Astrocyte (in vitro differentiated cells and primary cell): Measurements from ENCODE around the gene FHIT. TPM values are rescaled to one million over a fixed set of nuclear protein-coding genes. Genes with fewer than 3 reads are reported as not detected.

ENCODE experiments used
- DNase-seq: peaks from one replicate; pipeline ENCODE4 v3.0.0-alpha.2; 2010; ENCODE audit warnings: low read depth
- FAIRE-seq: peaks from 2 replicates; lab custom pipeline; 2011; peaks lifted over from hg19 to GRCh38; lab: Jason Lieb, UNC
- H2AFZ ChIP-seq: 2 replicates; pipeline ENCODE4 v1.6.0; 2012; ENCODE audit warnings: low read depth, low read length, inconsistent platforms
- H3K27ac ChIP-seq: 2 replicates; pipeline ENCODE4 v1.5.1; 2011; ENCODE audit warnings: low read depth, low read length, inconsistent platforms
- H3K27me3 ChIP-seq: 2 replicates; pipeline ENCODE4 v1.6.0; 2011; ENCODE audit warnings: low read length, inconsistent platforms; ENCODE audit not compliant: insufficient read depth
- H3K36me3 ChIP-seq: 2 replicates; pipeline ENCODE4 v1.5.1; 2011; ENCODE audit warnings: low read length, inconsistent platforms; ENCODE audit not compliant: insufficient read depth
- H3K4me1 ChIP-seq: 2 replicates; pipeline ENCODE4 v1.5.1; 2011; ENCODE audit warnings: low read length, inconsistent platforms; ENCODE audit not compliant: insufficient read depth
- H3K4me2 ChIP-seq: 2 replicates; pipeline ENCODE4 v1.6.0; 2012; ENCODE audit warnings: low read length, inconsistent platforms
- H3K4me3 ChIP-seq: 2 replicates; pipeline ENCODE4 v1.5.1; 2011; ENCODE audit warnings: low read depth, mild to moderate bottlenecking, low read length, inconsistent platforms; ENCODE audit not compliant: insufficient read depth
- H3K79me2 ChIP-seq: 2 replicates; pipeline ENCODE4 v1.6.0; 2012; ENCODE audit warnings: mild to moderate bottlenecking, low read length, inconsistent platforms; ENCODE audit not compliant: insufficient read depth
- H3K9ac ChIP-seq: 2 replicates; pipeline ENCODE4 v1.6.0; 2012; ENCODE audit warnings: mild to moderate bottlenecking, low read length, inconsistent platforms
- H3K9me3 ChIP-seq: 2 replicates; pipeline ENCODE4 v1.5.1; 2012; ENCODE audit warnings: low read depth, mild to moderate bottlenecking, low read length, inconsistent platforms; ENCODE audit not compliant: insufficient read depth
- H4K20me1 ChIP-seq: 2 replicates; pipeline ENCODE4 v1.6.0; 2012; ENCODE audit warnings: low read length, inconsistent platforms; ENCODE audit not compliant: insufficient read depth
- H3K27ac Mint-ChIP-seq: one replicate; pipeline ENCODE4 v1.8.0; 2021; ENCODE audit warnings: mild to moderate bottlenecking, mixed read lengths; ENCODE audit not compliant: unreplicated experiment
- H3K27me3 Mint-ChIP-seq: one replicate; pipeline ENCODE4 v1.8.0; 2021; ENCODE audit warnings: low read depth, mixed read lengths; ENCODE audit not compliant: unreplicated experiment
- H3K36me3 Mint-ChIP-seq: one replicate; pipeline ENCODE4 v1.8.0; 2021; ENCODE audit warnings: low read depth, mixed read lengths; ENCODE audit not compliant: unreplicated experiment
- H3K4me1 Mint-ChIP-seq: one replicate; pipeline ENCODE4 v1.8.0; 2021; ENCODE audit warnings: low read depth, mixed read lengths; ENCODE audit not compliant: unreplicated experiment
- H3K4me3 Mint-ChIP-seq: one replicate; pipeline ENCODE4 v1.8.0; 2021; ENCODE audit warnings: mild to moderate bottlenecking, moderate library complexity, mixed read lengths; ENCODE audit not compliant: unreplicated experiment
- H3K9me3 Mint-ChIP-seq: one replicate; pipeline ENCODE4 v1.8.0; 2021; ENCODE audit warnings: mild to moderate bottlenecking, mixed read lengths; ENCODE audit not compliant: unreplicated experiment
- EZH2 ChIP-seq: IDR thresholded peaks from 2 replicates; pipeline ENCODE4 v1.6.1; 2012; ENCODE audit warnings: mild to moderate bottlenecking, low read length, inconsistent platforms; ENCODE audit not compliant: insufficient read depth
- total RNA-seq: library from RNA; stranded (reverse); gene quantifications from 2 replicates; pipeline ENCODE4 v1.2.1, GENCODE V29; 2021
- TF ChIP-seq, protein P1 (sequence below): IDR thresholded peaks from 2 replicates; pipeline ENCODE4 v1.5.1; 2011; ENCODE audit warnings: low read depth, mild to moderate bottlenecking, inconsistent platforms, low read length, moderate library complexity; ENCODE audit not compliant: insufficient read depth

The FHIT gene
- total RNA-seq, 1 donor from 2014 or later = 6.7 TPM

DNA sequence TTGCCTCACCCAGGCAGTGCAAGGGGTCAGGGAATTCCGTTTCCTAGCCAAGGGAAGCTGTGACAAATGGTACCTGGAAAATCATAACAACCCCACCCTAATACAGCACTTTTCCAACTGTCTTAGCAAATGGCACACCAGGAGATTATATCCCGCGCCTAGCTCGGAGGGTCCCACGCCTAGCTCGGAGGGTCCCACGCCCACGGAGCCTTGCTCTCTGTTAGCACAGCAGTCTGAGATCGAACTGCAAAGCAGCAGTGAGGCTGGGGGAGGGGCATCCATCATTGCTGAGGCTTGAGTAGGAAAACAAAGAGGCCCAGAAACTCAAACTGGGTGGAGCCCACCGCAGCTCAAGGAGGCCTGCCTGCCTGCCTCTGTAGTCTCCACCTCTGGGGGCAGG, 208.1 kb downstream of the FHIT start:
- FAIRE-seq = no peak
- no peaks in the 10 kb centered on the region for H3K79me2 ChIP-seq
- no peaks in the 10 kb centered on the region for H3K4me1 ChIP-seq
- no peak overlapping the region for H3K9ac ChIP-seq
- no peak for DNase-seq
- no peak overlapping the region for H3K27ac ChIP-seq
- H3K4me3 ChIP-seq = no peak overlapping the region
- H3K27ac Mint-ChIP-seq = no peak overlapping the region
- H3K4me3 Mint-ChIP-seq = no peak overlapping the region
- H3K9me3 ChIP-seq = peaks cover 4% of the 10 kb centered on the region
- TF ChIP-seq EZH2 = no peak
- TF ChIP-seq, protein P1, sequence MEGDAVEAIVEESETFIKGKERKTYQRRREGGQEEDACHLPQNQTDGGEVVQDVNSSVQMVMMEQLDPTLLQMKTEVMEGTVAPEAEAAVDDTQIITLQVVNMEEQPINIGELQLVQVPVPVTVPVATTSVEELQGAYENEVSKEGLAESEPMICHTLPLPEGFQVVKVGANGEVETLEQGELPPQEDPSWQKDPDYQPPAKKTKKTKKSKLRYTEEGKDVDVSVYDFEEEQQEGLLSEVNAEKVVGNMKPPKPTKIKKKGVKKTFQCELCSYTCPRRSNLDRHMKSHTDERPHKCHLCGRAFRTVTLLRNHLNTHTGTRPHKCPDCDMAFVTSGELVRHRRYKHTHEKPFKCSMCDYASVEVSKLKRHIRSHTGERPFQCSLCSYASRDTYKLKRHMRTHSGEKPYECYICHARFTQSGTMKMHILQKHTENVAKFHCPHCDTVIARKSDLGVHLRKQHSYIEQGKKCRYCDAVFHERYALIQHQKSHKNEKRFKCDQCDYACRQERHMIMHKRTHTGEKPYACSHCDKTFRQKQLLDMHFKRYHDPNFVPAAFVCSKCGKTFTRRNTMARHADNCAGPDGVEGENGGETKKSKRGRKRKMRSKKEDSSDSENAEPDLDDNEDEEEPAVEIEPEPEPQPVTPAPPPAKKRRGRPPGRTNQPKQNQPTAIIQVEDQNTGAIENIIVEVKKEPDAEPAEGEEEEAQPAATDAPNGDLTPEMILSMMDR = no peak
- H3K36me3 Mint-ChIP-seq = no peaks in the 10 kb centered on the region
- no peaks in the 10 kb centered on the region for H3K36me3 ChIP-seq
- H3K4me2 ChIP-seq = no peak overlapping the region
- no peak overlapping the region for H2AFZ ChIP-seq
- H3K4me1 Mint-ChIP-seq = no peaks in the 10 kb centered on the region
- H4K20me1 ChIP-seq = no peaks in the 10 kb centered on the region
- H3K27me3 ChIP-seq = no peaks in the 10 kb centered on the region
- H3K9me3 Mint-ChIP-seq = peaks cover 3% of the 10 kb centered on the region
- no peaks in the 10 kb centered on the region for H3K27me3 Mint-ChIP-seq

- no peaks in the 10 kb centered on the region for H3K79me2 ChIP-seq
- DNase-seq (no peak), FAIRE-seq (no peak)
- no peak overlapping the region for H3K4me2 ChIP-seq
- no peak for TF ChIP-seq EZH2
- TF ChIP-seq, protein P1 = no peak
- peaks cover 4% of the 10 kb centered on the region for H3K9me3 ChIP-seq
- no peaks in the 10 kb centered on the region for H3K36me3 Mint-ChIP-seq
- H3K36me3 ChIP-seq = no peaks in the 10 kb centered on the region
- no peak overlapping the region for H3K4me3 ChIP-seq
- no peak overlapping the region for H2AFZ ChIP-seq
- no peak overlapping the region for H3K9ac ChIP-seq
- peaks cover 3% of the 10 kb centered on the region for H3K9me3 Mint-ChIP-seq
- no peak overlapping the region for H3K27ac ChIP-seq
- H3K27me3 Mint-ChIP-seq = no peaks in the 10 kb centered on the region
- H3K4me1 Mint-ChIP-seq = no peaks in the 10 kb centered on the region
- no peaks in the 10 kb centered on the region for H4K20me1 ChIP-seq
- no peak overlapping the region for H3K4me3 Mint-ChIP-seq
- no peaks in the 10 kb centered on the region for H3K4me1 ChIP-seq
- no peak overlapping the region for H3K27ac Mint-ChIP-seq
- no peaks in the 10 kb centered on the region for H3K27me3 ChIP-seq
These were observed 210.6 kb downstream of the FHIT start for GRCh38 chr3:61040618-61041017.

GRCh38 chr3:61035573-61035972, 215.7 kb downstream of the FHIT start:
- Mint-ChIP-seq H3K27me3 (no peaks in the 10 kb centered on the region), H3K36me3 (no peaks in the 10 kb centered on the region), H3K4me3 (no peak overlapping the region), H3K4me1 (peaks cover 3% of the 10 kb centered on the region), H3K9me3 (no peaks in the 10 kb centered on the region), H3K27ac (no peak overlapping the region)
- H3K27ac ChIP-seq = no peak overlapping the region
- H3K9me3 ChIP-seq = no peaks in the 10 kb centered on the region
- no peak overlapping the region for H3K9ac ChIP-seq
- no peak overlapping the region for H3K4me2 ChIP-seq
- no peaks in the 10 kb centered on the region for H3K79me2 ChIP-seq
- H2AFZ ChIP-seq = no peak overlapping the region
- DNase-seq (no peak), FAIRE-seq (no peak)
- H4K20me1 ChIP-seq = no peaks in the 10 kb centered on the region
- no peaks in the 10 kb centered on the region for H3K4me1 ChIP-seq
- H3K4me3 ChIP-seq = no peak overlapping the region
- H3K27me3 ChIP-seq = no peaks in the 10 kb centered on the region
- no peak for TF ChIP-seq EZH2
- TF ChIP-seq, protein P1 = no peak
- H3K36me3 ChIP-seq = no peaks in the 10 kb centered on the region
